Suprapubic skin (tissue), 3 donors: ENCODE data around the gene CACNA2D3.

Experiments
- POLR2A ChIP-seq, 2 donors: fragments of 450-650 bp; IDR thresholded peaks; one replicate each; pipeline ENCODE4 v1.6.1; 2017; ENCODE audit warnings: antibody characterized with exemption in 2 of 2, mild to moderate bottlenecking in 2 of 2, moderate library complexity in 2 of 2
- TF ChIP-seq, protein P1 (sequence below), 2 donors: fragments of 200-600 bp in 1 of 2; fragments of 450-650 bp in 1 of 2; sonication (generic) in 1 of 2; IDR thresholded peaks; one replicate each; pipeline ENCODE4 v1.5.1; 2016 to 2019; ENCODE audit warnings: antibody characterized with exemption in 2 of 2, mild to moderate bottlenecking in 1 of 2, moderate library complexity in 1 of 2

GRCh38 chr3:54832876-54833275, 710.5 kb downstream of the CACNA2D3 start:
- TF ChIP-seq, protein P1, sequence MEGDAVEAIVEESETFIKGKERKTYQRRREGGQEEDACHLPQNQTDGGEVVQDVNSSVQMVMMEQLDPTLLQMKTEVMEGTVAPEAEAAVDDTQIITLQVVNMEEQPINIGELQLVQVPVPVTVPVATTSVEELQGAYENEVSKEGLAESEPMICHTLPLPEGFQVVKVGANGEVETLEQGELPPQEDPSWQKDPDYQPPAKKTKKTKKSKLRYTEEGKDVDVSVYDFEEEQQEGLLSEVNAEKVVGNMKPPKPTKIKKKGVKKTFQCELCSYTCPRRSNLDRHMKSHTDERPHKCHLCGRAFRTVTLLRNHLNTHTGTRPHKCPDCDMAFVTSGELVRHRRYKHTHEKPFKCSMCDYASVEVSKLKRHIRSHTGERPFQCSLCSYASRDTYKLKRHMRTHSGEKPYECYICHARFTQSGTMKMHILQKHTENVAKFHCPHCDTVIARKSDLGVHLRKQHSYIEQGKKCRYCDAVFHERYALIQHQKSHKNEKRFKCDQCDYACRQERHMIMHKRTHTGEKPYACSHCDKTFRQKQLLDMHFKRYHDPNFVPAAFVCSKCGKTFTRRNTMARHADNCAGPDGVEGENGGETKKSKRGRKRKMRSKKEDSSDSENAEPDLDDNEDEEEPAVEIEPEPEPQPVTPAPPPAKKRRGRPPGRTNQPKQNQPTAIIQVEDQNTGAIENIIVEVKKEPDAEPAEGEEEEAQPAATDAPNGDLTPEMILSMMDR (IDR thresholded peaks at IDR 0.05) = no peak
- no peak for TF ChIP-seq POLR2A (IDR thresholded peaks at IDR 0.05)
